GM19395 (cell line): ENCODE data around the gene RASGRF1.
"Not testable (repeated sequence)": the region's sequence is repeated elsewhere in the genome, so short reads cannot be mapped to it uniquely, and the experiment has no call there.

Experiments
- ATAC-seq: cut with Tn5 transposase; IDR thresholded peaks from one replicate; pipeline ENCODE4 v1.9.1; 2021; ENCODE audit warnings: mild to moderate bottlenecking, moderate library complexity; ENCODE audit not compliant: unreplicated experiment

RASGRF1 gene

GRCh38 chr15:79009379-79009778 lies 81.2 kb downstream of the RASGRF1 start:
- ATAC-seq: no peak

- no peak for ATAC-seq
Observed at GRCh38 chr15:79008659-79009058, 81.9 kb downstream of the RASGRF1 start.

DNA sequence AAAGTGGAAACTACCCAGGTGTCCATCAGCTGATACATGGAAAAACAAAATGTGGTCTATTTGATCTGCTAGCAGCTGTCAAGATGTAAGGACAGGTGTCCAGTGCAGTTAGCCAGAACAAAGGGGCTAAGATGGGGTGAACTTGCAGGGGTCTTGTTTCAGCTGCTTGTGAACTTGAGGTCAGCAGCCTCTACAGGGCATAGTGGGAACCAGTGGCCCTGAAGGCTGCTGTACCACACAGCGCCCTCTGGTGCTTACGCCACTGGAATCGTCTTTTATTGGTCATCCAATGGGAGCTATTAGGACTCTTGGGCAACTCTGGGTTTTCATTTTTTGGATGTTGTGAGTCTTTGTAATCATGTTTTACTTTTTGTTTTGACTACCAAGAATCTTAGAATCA lies 83.5 kb downstream of the RASGRF1 start:
- no peak for ATAC-seq

DNA sequence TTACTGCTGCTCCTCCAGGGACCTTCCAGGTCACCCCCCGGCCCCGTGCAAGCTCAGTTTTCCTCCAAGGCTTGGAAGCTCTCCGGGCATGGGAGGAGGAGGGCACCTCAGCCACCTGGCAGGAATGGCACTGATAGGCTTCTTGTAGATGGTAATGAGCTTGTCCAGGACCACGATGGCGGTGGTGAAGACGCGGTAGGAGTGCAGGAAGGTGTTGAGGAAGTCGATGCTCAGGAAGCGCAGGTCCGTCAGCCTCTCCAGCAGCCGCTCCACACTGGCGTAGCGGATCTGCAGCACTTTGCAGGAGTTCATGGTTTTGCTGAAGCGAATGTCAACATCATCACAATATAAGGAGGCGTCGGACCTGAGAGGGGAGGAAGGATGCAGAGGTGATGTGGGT lies 84.5 kb downstream of the RASGRF1 start:
- no peak for ATAC-seq

- ATAC-seq: peak; percentile 91
Observed at GRCh38 chr15:79004336-79004735, 86.2 kb downstream of the RASGRF1 start.

DNA sequence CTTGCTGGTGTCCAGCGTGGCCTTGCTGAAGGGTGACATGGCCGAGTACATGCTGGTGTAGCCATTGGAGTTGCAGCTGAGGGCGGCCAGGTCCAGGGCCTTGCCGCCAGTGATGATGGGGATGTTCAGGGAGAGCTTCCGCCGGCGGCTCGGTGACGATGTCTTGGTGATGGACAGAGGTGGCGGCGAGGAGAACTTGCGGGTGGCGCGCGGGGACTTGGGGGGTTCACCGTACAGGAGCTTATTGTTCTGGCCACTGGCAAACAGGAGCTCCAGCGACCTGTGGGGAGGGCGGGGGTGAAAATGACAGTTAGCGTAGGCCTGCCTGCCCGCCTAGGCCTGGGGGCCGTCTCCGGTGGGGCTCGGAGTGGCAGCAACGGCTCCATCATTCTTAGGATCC lies 86.7 kb downstream of the RASGRF1 start:
- ATAC-seq: no peak

GRCh38 chr15:79003301-79003700 lies 87.3 kb downstream of the RASGRF1 start:
- no peak for ATAC-seq

GRCh38 chr15:79002581-79002980 lies 88.0 kb downstream of the RASGRF1 start:
- no peak for ATAC-seq

GRCh38 chr15:78999636-79000035 lies 90.9 kb downstream of the RASGRF1 start:
- no peak for ATAC-seq

DNA sequence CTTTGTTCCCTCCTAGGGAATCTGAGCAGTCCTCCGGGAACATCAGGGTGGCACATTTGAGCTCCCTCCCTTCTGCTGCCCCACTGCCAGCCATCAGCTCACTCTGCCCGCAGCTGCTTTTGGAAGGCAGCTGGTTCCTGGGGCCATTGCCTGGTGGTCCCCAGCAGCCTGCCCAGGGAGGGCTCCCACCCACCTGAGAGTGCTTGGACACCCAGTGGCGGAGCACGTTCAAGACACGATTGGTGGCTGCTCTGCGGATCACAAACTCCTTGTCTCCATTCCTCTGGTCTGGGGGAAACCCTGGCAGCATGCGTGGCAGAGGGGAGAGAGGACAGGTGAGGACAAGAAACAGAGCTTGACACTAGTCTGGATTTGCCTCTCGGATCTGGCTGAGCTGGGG lies 92.1 kb downstream of the RASGRF1 start:
- no peak for ATAC-seq

- no peak for ATAC-seq
Observed at GRCh38 chr15:78997981-78998499, 92.5 kb downstream of the RASGRF1 start.

DNA sequence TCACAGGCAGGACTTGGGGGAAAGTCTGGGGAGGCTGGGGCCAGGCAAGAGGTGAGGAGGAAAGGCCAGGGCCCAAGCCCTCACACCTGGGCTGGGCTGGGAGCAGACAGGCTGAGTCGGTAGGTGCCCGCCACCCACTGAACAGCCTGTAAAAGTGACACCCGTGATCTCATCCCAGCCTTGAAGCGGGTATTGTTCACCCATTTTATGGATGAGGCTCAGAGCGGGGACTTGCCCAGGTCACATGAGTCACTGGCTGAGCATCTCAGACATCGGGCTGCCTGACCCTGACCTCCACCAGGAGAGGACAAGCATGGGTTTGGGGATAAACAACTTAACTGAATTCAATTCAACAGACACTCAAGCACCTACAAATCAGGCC lies 93.7 kb downstream of the RASGRF1 start:
- ATAC-seq: no peak

DNA sequence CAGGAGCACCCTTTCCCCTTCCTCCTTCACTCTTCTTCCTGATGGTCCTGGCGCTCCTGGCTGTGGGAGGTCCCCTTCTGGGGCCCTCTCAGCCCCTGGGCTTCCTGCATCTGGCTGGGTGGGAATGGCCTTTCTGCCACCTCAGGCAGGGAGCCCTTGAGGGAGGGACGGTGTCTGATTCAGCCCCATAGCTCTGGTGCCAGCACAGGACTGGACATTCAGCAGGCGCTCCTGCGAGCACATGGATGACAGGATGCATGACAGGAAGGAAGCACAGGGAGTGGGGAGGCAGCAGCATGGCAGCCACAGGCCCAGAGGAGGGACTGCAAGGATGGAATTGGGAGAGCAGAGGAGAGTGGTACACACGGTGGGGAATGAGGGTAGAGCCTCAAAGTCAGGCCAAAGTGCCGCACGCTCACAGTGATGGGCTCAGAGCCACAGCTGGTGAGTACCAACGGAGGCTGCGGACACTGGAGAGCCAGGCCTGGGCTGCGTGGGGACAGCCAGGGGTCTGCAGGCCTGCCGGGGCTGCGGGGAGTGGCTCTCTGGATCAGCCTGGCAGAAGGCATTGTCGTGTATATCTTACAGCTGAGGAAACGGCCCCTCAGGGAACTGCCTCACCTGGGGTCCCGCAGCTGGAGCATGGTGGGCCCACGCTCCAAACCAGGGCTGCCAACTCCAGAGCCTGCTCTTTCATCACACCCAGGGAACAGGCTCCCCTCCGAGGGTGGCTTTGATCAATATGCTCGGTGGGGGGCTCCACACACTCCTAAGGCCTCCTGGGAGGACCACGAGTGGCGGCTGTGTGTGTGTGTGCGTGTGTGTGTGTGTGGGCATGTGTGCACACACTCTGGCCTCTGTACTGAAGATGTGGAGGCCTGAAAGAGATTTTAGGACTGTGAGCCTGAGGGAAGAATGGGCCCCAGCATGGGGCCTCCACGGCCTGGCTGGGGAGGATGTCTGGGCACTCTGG lies 94.4 kb downstream of the RASGRF1 start:
- no peak for ATAC-seq

GRCh38 chr15:78995161-78995560 lies 95.4 kb downstream of the RASGRF1 start:
- not testable (repeated sequence) for ATAC-seq

GRCh38 chr15:78993931-78994530 lies 96.5 kb downstream of the RASGRF1 start:
- no peak for ATAC-seq

GRCh38 chr15:78993257-78993930 lies 97.2 kb downstream of the RASGRF1 start:
- no peak for ATAC-seq

- ATAC-seq: no peak
Observed at GRCh38 chr15:78992416-78993256, 97.9 kb downstream of the RASGRF1 start.

DNA sequence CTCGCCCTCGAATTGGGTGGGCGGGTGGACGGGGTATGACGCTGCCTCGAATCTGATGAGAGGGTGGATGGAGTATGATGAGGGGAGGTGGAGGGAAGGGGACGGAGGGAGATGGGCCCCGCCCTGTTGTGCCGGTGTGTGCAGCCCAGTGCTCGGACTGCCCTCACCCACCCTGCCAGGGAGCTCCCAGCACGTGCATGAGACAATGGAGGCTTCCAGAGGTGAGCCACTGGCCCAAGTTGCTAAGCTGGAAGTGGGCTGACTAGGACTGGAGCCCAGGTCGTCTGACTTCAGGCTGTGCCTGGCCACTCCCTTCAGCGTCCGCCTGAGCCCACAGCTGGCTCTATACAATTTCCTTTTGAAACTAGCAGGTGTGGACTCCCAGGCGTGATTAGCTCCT lies 98.7 kb downstream of the RASGRF1 start:
- ATAC-seq: no peak

DNA sequence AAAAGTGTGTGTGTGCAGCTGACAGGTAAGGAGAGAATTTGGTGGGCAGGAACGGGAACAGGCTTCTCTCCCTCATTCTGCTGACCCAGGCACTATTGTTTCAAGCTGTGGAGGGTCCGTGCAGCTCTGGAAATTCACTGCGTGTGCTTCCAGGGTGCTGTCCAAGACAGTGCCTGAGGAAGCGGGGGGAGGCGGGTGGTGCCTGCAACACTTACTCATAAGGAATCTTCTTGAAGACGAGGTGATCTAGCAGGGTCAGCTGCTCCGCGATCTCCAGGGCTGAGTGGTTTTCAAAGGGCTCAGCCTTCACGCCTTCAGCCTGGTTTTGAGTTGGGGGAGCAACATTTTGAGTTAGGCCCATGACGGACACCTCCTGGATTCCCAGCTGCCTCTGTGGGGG lies 99.1 kb downstream of the RASGRF1 start:
- no peak for ATAC-seq

GRCh38 chr15:78990278-78990677 lies 100.3 kb downstream of the RASGRF1 start:
- no peak for ATAC-seq
